IPS-18c (cell line): ENCODE results near the gene ICE1.

Experiments
- H3K4me3 ChIP-seq: 2 replicates; pipeline ENCODE4 v1.7.0; 2013; ENCODE audit warnings: low read depth, mild to moderate bottlenecking, low read length, moderate library complexity; ENCODE audit not compliant: insufficient read depth
- H3K9me3 ChIP-seq: one replicate; pipeline ENCODE4 v1.6.1; 2013; ENCODE audit warnings: mild to moderate bottlenecking, low read length, moderate library complexity; ENCODE audit not compliant: control insufficient read depth, insufficient read depth

ICE1 gene

DNA sequence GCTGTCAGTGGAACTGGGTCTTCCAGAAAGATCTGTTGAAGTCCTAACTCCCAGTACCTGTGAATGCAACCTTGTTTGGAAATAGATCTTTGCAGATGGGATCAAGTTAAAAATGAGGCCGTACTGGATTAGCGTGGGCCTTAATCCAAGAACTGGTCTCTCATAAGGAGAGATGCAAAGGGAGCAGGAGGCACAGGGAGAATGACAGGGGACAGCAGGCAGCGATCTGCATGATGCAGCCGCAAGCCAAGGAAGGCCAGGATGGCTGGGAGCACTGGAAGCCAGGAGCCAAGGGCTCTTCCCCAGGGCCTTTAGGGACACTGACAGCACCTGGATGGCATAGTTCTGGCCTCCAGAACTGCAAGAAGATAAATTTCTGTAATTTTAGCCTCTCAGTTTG lies 114.4 kb downstream of the ICE1 start:
- Histone ChIP-seq H3K9me3 (no peaks in the 10 kb centered on the region), H3K4me3 (no peak overlapping the region)

DNA sequence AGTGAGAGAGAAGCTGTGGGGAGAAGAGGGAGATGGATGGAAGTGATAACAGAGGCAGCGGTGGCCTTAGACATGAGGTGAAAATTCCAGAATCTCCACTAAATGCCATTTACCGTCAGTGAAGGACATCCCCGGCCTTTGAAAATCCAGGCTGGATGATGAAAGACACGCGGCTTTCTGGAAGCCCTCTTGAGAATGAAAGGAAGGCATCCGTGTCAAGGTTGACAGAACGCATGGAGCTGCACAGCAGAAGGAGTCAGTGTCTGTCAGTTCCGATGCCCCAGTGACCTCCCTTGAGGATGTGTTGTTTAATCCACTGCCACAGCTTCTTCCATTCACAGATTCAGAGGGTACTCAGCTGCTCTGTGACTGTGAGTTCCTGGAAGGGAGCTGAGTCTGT lies 114.9 kb downstream of the ICE1 start:
- no peak overlapping the region for H3K4me3 ChIP-seq
- no peaks in the 10 kb centered on the region for H3K9me3 ChIP-seq

DNA sequence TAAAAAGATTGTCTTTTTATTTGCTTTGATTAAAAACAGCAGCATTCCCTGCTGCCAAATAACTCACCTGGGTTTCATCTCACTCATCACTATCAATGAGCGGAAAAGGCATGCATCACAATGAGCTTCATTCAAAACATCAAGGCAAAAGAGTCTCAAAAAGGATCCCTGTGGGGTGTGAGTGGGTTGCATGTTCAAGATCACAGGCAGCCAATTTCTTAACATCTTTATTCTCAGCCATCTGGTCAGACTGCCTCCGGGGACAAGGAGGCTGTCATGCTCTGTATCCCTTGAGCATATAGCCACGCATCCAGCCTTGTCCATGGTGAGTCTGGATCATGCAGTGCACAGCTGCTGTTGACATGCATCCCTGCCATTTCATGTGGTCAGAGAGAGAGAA lies 117.1 kb downstream of the ICE1 start:
- Histone ChIP-seq H3K4me3 (no peak overlapping the region), H3K9me3 (no peaks in the 10 kb centered on the region)
